ENCODE measurements around the gene DIDO1.

DNA sequence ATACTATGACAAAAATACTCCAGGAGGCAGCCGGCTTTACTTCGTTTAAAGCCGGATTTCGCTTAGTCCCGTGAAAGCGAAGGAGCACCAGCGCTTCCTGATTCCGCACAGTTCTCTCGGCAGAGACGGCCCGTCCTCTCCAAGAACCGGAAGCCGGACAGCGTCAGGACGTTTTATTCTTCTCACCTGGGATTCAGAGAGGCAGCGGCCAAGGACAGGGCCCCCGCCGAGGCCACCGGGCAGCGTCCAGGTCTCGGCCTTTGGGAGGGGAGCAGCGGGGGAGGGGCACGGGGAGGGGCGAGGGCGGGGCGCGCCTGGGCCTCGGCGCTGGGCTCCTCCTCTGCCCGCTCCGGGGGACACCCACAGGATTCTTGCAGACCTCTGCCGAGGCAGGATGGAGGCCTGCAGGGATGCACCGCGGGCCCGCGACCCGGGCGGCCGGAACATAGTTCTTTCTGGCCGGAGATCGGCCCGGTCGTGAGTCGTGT lies 2.8 kb upstream of the DIDO1 start:
- TF ChIP-seq HNRNPH1 (optimal IDR thresholded peaks at IDR 0.05; ENCODE audit: low read depth, low read length): no peak
- TF ChIP-seq, protein P1, sequence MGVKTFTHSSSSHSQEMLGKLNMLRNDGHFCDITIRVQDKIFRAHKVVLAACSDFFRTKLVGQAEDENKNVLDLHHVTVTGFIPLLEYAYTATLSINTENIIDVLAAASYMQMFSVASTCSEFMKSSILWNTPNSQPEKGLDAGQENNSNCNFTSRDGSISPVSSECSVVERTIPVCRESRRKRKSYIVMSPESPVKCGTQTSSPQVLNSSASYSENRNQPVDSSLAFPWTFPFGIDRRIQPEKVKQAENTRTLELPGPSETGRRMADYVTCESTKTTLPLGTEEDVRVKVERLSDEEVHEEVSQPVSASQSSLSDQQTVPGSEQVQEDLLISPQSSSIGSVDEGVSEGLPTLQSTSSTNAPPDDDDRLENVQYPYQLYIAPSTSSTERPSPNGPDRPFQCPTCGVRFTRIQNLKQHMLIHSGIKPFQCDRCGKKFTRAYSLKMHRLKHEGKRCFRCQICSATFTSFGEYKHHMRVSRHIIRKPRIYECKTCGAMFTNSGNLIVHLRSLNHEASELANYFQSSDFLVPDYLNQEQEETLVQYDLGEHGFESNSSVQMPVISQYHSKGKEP (CRISPR knock-in tag; IDR thresholded peaks at IDR 0.05): no peak
- TF ChIP-seq, protein P2, sequence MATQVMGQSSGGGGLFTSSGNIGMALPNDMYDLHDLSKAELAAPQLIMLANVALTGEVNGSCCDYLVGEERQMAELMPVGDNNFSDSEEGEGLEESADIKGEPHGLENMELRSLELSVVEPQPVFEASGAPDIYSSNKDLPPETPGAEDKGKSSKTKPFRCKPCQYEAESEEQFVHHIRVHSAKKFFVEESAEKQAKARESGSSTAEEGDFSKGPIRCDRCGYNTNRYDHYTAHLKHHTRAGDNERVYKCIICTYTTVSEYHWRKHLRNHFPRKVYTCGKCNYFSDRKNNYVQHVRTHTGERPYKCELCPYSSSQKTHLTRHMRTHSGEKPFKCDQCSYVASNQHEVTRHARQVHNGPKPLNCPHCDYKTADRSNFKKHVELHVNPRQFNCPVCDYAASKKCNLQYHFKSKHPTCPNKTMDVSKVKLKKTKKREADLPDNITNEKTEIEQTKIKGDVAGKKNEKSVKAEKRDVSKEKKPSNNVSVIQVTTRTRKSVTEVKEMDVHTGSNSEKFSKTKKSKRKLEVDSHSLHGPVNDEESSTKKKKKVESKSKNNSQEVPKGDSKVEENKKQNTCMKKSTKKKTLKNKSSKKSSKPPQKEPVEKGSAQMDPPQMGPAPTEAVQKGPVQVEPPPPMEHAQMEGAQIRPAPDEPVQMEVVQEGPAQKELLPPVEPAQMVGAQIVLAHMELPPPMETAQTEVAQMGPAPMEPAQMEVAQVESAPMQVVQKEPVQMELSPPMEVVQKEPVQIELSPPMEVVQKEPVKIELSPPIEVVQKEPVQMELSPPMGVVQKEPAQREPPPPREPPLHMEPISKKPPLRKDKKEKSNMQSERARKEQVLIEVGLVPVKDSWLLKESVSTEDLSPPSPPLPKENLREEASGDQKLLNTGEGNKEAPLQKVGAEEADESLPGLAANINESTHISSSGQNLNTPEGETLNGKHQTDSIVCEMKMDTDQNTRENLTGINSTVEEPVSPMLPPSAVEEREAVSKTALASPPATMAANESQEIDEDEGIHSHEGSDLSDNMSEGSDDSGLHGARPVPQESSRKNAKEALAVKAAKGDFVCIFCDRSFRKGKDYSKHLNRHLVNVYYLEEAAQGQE (IDR thresholded peaks at IDR 0.05; ENCODE audit: borderline replicate concordance in 1 of 2, low read depth in 1 of 2, low read length in 2 of 2): no peak
- TF ChIP-seq, protein P3, sequence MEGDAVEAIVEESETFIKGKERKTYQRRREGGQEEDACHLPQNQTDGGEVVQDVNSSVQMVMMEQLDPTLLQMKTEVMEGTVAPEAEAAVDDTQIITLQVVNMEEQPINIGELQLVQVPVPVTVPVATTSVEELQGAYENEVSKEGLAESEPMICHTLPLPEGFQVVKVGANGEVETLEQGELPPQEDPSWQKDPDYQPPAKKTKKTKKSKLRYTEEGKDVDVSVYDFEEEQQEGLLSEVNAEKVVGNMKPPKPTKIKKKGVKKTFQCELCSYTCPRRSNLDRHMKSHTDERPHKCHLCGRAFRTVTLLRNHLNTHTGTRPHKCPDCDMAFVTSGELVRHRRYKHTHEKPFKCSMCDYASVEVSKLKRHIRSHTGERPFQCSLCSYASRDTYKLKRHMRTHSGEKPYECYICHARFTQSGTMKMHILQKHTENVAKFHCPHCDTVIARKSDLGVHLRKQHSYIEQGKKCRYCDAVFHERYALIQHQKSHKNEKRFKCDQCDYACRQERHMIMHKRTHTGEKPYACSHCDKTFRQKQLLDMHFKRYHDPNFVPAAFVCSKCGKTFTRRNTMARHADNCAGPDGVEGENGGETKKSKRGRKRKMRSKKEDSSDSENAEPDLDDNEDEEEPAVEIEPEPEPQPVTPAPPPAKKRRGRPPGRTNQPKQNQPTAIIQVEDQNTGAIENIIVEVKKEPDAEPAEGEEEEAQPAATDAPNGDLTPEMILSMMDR (CRISPR knock-in tag; IDR thresholded peaks at IDR 0.05): no peak
- TF ChIP-seq ZSCAN21 (CRISPR knock-in tag; IDR thresholded peaks at IDR 0.05; ENCODE audit: borderline replicate concordance): no peak
- TF ChIP-seq POLR2A (IDR thresholded peaks at IDR 0.05; ENCODE audit: insufficient read depth in 1 of 2, low read depth in 2 of 2, low read length in 2 of 2): peak in 1 of 2 experiments; percentile 39; a peak in 1 of 4 replicates

All from HepG2 (cell line).